ENCODE measurements around the gene TGM2. TPM values are rescaled to one million over a fixed set of nuclear protein-coding genes. Genes with fewer than 3 reads are reported as not detected.

Gene TGM2
- total and polyA plus RNA-seq, 2 experiments from 2014 or later = 119 to 275 TPM

GRCh38 chr20:38112261-38112929 lies 52.7 kb downstream of the TGM2 start:
- Histone ChIP-seq H3K9me3 (ENCODE audit: low read depth) (no peaks in the 10 kb centered on the region), H3K27me3 (no peaks in the 10 kb centered on the region), H3K4me1 (ENCODE audit: low read depth) (peaks cover 46% of the 10 kb centered on the region), H3K27ac (peak overlapping the region; percentile 93), H3K4me3 (no peak overlapping the region), H3K36me3 (no peaks in the 10 kb centered on the region)
- no peak for TF ChIP-seq CTCF (IDR thresholded peaks at IDR 0.05; ENCODE audit: low read depth, low read length)
- no peak for DNase-seq (ENCODE audit: low read depth in 1 of 2, low spot score in 1 of 2)

- DNase-seq (ENCODE audit: low read depth in 1 of 2, low spot score in 1 of 2) = no peak
Observed at GRCh38 chr20:38111366-38112232, 53.5 kb downstream of the TGM2 start.

GRCh38 chr20:38110525-38111178 lies 54.4 kb downstream of the TGM2 start:
- DNase-seq (ENCODE audit: low read depth in 1 of 2, low spot score in 1 of 2) = no peak
- TF ChIP-seq CTCF (IDR thresholded peaks at IDR 0.05; ENCODE audit: low read depth, low read length) = no peak

More at GRCh38 chr20:38111366-38112232, 53.5 kb downstream of the TGM2 start:
- peak overlapping the region; percentile 93 for H3K27ac ChIP-seq
- peaks cover 45% of the 10 kb centered on the region for H3K4me1 ChIP-seq (ENCODE audit: low read depth)
- no peaks in the 10 kb centered on the region for H3K9me3 ChIP-seq (ENCODE audit: low read depth)
- no peaks in the 10 kb centered on the region for H3K36me3 ChIP-seq
- H3K27me3 ChIP-seq = no peaks in the 10 kb centered on the region
- no peak for TF ChIP-seq CTCF (IDR thresholded peaks at IDR 0.05; ENCODE audit: low read depth, low read length)
- no peak overlapping the region for H3K4me3 ChIP-seq

GRCh38 chr20:38109591-38110524 lies 55.2 kb downstream of the TGM2 start:
- Histone ChIP-seq H3K27ac (peak overlapping the region; percentile 93), H3K4me3 (no peak overlapping the region), H3K9me3 (ENCODE audit: low read depth) (no peaks in the 10 kb centered on the region), H3K36me3 (no peaks in the 10 kb centered on the region), H3K4me1 (ENCODE audit: low read depth) (peaks cover 42% of the 10 kb centered on the region), H3K27me3 (no peaks in the 10 kb centered on the region)
- no peak for TF ChIP-seq CTCF (IDR thresholded peaks at IDR 0.05; ENCODE audit: low read depth, low read length)
- peak; percentile 85 to 98 for DNase-seq (ENCODE audit: low read depth in 1 of 2, low spot score in 1 of 2)

More at GRCh38 chr20:38110525-38111178, 54.4 kb downstream of the TGM2 start:
- H3K27me3 ChIP-seq = no peaks in the 10 kb centered on the region
- no peaks in the 10 kb centered on the region for H3K36me3 ChIP-seq
- H3K4me1 ChIP-seq (ENCODE audit: low read depth) = peaks cover 42% of the 10 kb centered on the region
- H3K27ac ChIP-seq = peak overlapping the region; percentile 93
- H3K9me3 ChIP-seq (ENCODE audit: low read depth) = no peaks in the 10 kb centered on the region
- no peak overlapping the region for H3K4me3 ChIP-seq

All from cardiac muscle cell (in vitro differentiated cells and primary cell).